Cardiac fibroblast (primary cell): ENCODE data around the gene FBXO15.
A peak's percentile ranks its signal among the peaks of the same experiment; 100 is the strongest.

Experiments
- DNase-seq, 2 donors: peaks; one replicate each; pipeline versions ENCODE4 v3.0.0 to v3.0.0-alpha.2; 2010; ENCODE audit warnings: low read depth in 2 of 2
- H3K4me3 ChIP-seq, 2 donors: replicated peaks in 1 of 2; 1 replicate in 1 of 2; 2 replicates in 1 of 2; pipeline ENCODE4 v1.5.1; 2011; ENCODE audit warnings: low read depth in 2 of 2, low read length in 2 of 2, mild to moderate bottlenecking in 2 of 2, moderate library complexity in 1 of 2
- TF ChIP-seq, protein P1 (sequence below): IDR thresholded peaks from one replicate; pipeline ENCODE4 v1.5.1; 2011; ENCODE audit warnings: low read depth, mild to moderate bottlenecking, low read length, inconsistent platforms

Gene FBXO15

GRCh38 chr18:74062037-74062436, 85.6 kb downstream of the FBXO15 start:
- TF ChIP-seq, protein P1, sequence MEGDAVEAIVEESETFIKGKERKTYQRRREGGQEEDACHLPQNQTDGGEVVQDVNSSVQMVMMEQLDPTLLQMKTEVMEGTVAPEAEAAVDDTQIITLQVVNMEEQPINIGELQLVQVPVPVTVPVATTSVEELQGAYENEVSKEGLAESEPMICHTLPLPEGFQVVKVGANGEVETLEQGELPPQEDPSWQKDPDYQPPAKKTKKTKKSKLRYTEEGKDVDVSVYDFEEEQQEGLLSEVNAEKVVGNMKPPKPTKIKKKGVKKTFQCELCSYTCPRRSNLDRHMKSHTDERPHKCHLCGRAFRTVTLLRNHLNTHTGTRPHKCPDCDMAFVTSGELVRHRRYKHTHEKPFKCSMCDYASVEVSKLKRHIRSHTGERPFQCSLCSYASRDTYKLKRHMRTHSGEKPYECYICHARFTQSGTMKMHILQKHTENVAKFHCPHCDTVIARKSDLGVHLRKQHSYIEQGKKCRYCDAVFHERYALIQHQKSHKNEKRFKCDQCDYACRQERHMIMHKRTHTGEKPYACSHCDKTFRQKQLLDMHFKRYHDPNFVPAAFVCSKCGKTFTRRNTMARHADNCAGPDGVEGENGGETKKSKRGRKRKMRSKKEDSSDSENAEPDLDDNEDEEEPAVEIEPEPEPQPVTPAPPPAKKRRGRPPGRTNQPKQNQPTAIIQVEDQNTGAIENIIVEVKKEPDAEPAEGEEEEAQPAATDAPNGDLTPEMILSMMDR = no peak
- no peak for DNase-seq
- H3K4me3 ChIP-seq = no peak overlapping the region

- no peak overlapping the region for H3K4me3 ChIP-seq
- no peak for DNase-seq
- TF ChIP-seq, protein P1 = no peak
These were observed 87.1 kb downstream of the FBXO15 start for GRCh38 chr18:74060579-74060978.

DNA sequence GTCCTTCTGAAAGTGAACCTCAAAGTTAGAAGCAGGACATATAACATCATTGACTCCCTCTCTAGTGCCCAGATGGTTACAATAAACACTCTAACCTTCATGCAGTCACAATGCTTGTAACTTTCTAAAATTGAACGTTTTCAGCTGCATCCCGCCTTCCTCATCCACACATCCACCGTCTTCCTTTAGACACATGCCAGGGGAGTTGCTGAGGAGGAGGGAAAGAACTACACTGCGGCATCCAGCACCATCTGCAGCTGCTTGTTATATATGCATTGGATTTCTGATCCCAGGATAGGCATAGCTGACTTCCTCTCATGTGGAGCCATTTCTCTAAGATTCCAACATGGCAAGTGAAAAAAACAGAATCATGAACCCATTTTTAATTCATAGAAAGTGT, 96.8 kb downstream of the FBXO15 start:
- TF ChIP-seq, protein P1 = no peak
- no peak overlapping the region for H3K4me3 ChIP-seq
- DNase-seq = no peak

GRCh38 chr18:74040459-74041332, 106.9 kb downstream of the FBXO15 start:
- TF ChIP-seq, protein P1 = peak; percentile 39
- DNase-seq = peak in 1 of 2 donors; percentile 1
- no peak overlapping the region for H3K4me3 ChIP-seq

GRCh38 chr18:74040008-74040407, 107.6 kb downstream of the FBXO15 start:
- TF ChIP-seq, protein P1 = no peak
- no peak overlapping the region for H3K4me3 ChIP-seq
- DNase-seq = no peak

DNA sequence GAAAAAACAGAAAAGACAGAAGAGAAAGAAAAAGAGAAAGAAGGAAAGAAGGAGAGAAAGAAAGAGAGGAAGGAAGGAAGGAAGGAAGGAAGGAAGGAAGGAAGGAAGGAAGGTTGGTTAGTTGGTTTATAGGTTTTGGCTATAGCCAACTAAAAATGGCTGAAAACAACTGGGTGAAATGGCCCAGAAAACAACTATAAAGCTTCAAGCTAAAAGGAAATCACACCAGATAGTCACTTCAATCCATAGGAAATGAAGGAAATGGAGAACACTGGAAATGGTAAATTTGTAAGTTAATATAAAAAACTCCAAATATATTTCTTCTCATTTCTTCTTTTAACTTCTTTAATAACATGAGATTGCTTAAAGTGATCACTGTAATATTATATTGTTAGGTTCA, 118.5 kb downstream of the FBXO15 start:
- no peak overlapping the region for H3K4me3 ChIP-seq
- no peak for DNase-seq
- TF ChIP-seq, protein P1 = no peak
